CD4-positive, alpha-beta T cell treated with Interleukin-10 for 1 hour (primary cell): ENCODE results near the gene SNX22.
A peak's percentile ranks its signal among the peaks of the same experiment; 100 is the strongest.
"Not testable (repeated sequence)": the region's sequence is repeated elsewhere in the genome, so short reads cannot be mapped to it uniquely, and the experiment has no call there.

Source experiments
- DNase-seq: peaks from one replicate; pipeline ENCODE4 v3.0.0-alpha.2; 2020

SNX22 gene

DNA sequence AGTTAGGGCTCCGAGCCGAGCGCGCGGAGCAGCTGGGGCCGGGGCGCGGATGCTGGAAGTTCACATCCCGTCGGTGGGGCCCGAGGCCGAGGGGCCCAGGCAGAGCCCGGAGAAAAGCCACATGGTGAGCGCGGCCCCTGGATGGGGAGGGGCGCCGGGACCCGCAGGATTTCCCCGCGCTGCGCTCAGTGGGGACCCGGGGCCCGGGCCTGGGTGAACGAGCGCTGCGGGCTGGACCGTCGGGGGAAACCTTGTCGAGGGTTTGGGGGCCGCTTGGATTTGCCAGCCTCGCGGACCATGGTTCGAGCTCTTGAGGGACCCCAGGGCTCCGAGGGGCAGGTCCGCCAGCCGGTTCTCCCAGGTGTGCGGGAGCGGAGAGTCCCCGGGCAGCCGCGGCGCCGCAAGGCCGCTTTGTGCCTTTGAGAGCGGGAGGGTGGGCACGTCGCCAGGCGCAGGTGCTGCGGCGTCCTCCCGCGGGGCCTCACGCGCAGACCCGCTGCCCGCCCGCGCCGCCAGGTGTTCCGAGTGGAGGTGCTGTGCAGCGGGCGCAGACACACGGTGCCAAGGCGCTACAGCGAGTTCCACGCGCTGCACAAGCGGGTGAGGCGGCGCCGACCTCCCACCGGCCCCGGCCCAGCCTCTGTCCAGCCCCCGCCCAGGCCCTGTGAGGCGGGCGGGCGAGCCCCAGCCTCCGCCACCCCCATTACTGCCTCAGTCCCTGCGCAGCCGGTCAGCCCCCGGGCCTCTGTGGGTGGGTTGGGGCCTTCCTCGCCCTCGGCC, at the start of gene SNX22:
Gene SNX22 (plus strand): TSS at position 5 of the 780 bp plus-strand sequence. CDS start 45 bp downstream, at position 50.
- peak; percentile 23 for DNase-seq

DNA sequence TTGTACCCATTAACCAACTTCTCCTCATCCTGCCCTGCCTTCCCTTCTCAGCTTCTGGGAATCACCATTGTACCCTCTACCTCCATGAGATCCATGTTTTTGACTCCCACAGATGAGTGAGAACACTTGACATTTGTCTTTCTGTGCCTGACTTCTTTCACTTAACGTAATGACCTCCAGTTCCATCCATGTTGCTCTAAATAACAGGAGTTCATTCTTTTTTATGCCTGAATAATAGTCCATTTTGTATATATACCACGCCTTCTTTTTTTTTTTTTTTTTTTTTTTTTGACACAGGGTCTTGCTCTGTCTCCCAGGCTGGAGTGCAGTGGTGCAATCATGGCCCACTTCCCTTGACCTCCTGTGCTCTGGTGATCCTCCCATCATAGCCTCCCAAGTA, 49.0 kb upstream of the SNX22 start:
- DNase-seq: no peak

DNA sequence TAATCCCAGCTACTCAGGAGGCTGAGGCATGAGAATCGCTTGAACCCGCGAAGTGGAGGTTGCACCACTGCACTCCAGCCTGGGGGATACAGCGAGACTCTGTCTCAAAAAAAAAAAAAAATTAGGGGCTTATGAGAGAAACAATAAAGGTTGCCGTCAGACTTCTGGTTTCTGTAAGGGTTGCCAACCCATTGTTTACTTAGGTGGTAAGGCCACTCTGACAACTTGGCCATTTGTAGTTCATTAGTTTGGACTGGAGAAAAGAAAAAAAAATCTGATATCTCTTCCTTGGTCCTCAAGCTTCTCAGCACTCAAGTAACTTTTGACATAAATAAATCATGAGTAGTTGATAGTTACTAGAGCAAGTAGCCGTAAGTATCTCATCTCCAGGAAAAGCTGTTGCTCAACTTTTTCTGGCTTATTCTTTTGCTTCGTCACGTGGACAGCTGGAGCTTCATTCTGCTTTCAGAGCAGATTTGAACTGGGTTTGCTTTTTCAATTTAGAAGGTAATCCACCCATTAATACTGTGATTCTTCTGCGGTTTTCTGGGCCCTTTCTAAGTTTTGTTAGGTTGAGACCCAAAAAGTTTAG, 46.3 kb upstream of the SNX22 start:
- no peak for DNase-seq

DNA sequence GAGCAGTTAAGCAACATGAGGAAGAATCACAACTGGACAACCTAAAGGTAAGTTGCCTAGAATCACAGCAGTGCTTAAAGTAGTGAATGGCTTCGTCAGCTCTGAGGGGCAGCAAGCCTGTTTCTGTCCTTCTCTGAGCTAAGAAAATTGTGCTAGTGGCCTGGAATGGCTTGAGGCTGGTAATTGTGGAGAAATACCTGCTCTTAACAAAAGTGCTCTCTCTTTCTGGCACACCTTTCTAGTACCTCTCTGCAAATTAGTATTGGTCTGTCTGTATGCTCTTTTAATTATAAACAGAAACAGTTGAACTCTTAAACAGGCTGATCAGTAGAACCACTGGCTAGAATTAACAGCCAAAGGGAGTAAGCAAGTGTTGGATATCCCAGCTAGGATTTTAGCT, 44.2 kb upstream of the SNX22 start:
- no peak for DNase-seq

DNA sequence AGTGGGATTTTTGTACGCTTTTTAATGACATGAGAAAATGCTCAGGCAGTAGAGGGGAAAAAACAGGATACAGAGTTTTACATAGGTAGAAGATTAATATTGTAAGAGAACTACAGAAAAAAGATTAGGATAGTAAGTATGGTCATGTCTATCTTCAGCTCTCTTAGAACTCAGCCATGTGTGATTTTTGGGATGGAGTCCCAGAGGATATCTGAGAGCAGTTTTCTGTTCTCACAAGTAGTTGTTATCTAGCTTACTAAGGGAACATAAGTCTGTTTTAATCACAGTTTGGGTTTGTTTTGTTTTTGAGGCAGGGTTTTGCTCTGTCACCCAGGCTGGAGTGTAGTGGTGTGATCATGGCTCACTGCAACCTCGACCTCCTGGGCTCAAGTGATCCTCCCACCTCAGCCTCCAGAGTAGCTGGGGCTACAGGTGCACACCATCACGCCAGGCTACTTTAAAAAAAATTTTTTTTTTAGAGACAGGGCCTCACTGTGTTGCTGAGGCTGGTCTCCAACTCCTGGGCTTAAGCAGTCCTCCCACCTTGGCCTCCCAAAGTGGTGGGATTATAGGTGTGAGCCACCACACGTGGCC, 41.3 kb upstream of the SNX22 start:
- DNase-seq: not testable (repeated sequence)

DNA sequence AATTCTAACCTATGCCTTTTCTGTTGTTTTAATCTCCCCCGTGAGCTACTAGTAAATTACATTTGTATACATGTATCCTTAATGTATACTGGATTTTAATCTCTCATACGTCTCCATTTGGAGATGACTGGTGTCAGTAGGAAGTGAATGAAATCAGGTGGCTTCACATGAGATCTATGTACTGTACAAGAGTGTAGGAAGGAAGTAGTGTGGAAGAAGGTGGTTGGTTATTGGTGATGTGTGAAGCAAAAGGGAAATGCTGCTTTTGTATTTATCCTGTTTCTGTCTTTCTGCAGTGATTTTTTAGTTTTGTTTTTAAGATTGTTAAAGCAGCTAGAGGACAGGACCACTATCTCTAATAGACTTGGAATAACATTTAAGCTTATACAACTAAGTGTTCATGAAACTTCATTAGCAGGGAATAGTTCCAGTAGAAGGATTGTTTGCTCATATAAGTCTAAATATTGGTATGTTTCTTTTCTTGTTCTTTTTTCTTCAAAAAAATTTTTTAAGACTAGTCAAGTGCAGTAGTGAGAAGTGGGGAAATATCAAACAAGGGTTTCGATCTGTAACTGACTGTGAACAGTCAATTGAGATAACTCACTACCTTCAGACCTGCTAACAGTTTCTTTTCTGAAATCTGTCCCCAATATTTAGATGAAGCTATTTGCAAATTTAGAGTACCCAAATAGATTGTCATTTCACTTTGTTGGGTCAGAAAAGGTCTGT, 40.4 kb upstream of the SNX22 start:
- DNase-seq: no peak

DNA sequence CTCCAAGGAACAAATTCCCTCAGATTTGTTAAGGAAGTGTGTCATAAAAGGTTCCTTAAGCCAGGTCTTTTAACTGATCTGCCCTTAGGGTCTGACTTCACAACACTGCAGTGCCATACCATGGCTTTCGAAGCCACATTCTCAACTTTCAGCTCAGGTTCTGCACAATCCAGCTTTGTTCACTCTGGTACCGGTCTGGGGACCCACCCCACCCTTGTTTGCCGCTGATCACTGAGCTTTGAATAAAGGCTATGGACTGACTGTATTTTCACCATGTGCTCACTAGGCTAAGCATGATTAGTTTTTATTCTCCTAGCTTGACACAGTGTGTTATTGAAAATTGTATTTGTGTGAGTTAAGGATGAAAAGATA, 39.9 kb upstream of the SNX22 start:
- DNase-seq: no peak

DNA sequence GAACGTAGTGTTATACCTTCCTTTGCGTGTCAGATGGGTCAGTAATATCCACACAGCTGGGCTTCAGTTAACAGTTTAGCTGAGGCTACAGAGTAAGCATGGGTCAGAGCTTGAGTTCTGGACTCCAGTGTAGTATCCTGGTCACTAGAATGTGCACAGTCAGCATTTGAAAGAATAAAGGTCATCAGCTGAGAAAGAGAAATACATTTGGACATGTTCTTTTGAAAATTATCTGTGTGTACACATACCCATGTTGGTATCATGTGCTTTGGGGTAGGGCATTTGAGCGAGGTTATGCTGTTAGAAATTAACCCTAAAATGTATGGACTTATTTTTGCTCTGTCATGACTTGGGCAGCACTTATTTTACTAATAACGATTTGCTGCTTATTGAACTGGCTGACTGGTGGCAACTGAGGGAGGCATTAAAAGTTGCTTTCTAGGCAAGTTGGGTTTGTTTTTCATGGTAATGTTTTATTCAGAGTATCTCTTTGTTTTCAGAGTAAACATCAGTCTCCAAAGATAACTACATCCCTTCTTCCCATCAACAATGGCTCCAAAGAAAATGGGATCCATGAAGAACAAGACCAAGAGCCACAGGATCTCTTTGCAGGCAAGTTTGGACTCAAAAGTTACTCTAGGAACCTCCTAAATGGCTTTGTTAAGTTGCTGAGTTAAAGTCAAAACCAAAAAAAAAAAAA, 39.3 kb upstream of the SNX22 start:
- DNase-seq: no peak

DNA sequence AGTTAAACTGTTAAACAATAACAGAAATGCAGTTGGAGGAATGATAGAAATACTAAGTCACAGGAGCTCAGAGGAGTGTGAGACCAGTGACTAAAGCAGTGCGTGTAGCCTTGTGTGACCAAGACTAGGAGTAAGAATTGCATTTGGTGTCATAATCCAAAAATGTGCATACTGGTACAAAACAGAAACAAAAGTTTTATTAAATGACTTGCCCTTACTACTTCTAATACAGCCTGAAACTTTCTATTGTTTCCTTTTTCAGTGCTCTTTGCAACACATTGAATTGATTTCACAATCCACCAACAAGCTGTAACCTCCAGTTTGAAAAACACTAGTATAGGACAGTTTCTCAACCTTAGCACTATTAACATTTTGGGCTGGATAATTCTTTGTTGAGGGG, 38.6 kb upstream of the SNX22 start:
- no peak for DNase-seq

DNA sequence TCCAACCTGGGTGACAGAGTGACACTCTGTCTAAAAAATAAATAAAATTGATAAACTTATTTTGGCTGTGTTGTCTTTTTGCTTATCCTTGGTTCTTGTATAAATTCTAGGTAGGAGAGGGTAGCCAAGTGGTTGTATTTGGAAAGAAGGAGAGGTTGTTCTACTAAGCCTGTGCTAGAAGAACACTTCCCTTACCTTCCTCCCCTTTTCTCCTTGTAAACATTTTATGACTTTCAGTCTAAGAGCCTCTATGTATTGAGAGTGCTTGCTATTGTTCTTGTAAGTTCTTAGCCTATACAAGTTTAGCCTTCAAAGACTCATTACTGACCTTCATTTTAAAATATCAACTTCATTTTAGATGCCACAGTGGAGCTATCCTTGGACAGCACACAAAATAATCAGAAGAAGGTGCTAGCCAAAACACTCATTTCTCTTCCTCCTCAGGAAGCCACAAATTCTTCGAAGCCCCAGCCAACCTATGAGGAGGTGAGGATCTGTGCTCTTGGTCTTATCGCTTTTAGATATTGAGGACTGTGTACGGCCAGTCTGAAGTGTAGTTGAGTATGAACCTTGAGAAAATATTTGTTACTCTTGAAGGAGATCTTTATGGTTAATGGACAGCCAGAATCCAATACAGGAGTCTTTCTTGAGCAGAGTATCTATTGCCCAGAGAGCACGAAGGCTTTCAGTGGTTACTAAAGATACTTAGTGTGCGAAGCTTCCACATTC, 33.6 kb upstream of the SNX22 start:
- DNase-seq: no peak

DNA sequence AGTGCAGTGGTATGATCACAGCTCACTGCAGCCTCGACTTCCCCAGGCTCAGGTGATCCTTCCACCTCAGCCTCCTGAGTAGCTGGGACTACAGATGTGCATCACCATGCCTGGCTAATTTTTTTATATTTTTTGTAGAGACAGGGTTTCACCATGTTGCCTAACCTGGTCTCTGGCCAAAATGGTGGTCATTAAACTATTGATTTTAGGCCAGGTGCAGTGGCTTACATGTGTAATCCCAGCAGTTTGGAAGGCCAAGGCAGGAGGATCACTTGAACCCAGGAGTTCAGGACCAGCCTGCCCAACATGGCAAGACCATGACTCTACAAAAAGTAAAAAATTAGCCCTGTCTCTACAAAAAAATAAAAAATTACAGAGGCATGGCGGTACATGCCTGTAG, 31.2 kb upstream of the SNX22 start:
- not testable (repeated sequence) for DNase-seq

DNA sequence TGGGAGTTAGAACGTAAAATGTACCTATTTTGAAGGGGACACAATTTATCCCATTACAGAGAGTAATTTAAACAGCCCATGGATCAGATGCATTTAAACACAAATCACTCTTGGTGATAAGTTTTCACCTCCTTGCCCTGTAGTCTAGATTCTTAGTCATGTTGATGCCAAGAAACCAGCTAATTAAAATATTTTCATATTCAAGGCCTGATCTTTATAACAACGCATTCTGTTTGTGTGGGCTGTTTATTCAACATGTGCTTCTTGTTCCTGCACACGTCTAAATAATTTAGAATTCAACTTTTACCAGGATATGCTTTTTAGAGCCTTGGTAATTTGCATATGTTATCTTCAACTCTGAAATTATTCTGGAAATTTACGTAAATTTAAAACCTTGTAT, 29.9 kb upstream of the SNX22 start:
- no peak for DNase-seq

DNA sequence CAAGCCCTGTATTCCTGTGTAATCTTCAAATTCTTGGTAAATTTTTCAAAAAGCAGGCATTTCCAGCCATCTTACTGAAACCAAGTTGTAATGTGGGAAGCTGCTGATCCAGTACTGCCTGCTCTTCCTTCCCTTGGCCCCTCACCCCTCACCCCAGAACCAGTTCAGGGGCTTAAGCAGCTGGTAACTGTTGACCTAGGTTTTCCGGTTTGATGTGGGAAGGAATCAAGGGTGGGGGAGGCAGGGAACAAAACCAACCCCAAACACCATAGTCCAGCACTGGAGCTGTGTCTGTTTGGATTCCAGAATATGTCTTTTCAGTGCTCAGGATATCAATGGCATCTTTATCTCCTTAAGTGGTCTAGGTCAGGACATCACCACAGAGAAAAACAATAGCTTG, 29.1 kb upstream of the SNX22 start:
- no peak for DNase-seq

DNA sequence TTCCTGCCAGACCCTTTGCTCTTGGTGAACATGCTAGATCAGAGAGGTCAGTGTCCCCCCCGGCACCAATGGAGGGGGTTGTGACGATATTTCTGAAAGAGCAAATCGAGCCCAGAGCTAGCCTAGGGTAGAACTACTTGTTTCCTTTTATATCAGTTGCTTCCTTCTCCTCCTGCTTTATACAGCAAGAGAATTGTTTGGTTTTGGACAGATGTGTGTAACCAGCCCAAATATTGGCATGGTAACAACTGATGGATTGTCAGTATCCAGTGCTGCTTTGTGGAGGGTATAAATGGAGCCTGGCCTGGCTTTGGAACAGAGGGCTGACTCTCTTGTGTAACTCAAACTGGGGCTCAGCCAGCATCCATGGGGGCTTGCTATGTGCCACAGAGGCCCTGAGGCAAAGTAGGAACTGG, 28.6 kb upstream of the SNX22 start:
- no peak for DNase-seq

DNA sequence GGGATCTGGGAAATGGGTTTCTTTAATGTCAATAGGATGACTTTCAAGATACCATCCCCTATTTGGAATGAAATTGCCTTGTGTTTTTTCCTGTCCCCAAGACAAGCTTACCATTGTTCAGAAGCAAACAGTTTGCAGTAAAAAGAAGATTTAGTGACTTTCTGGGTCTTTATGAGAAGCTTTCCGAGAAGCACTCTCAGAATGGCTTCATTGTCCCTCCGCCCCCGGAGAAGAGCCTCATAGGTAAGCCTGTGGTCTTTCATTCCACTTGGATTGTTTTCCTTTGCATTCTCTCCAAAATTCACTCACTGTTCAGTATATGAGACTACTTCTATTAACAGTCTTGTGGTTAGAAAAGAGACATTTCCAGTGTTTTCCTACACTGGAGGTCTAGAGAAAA, 25.6 kb upstream of the SNX22 start:
- no peak for DNase-seq

DNA sequence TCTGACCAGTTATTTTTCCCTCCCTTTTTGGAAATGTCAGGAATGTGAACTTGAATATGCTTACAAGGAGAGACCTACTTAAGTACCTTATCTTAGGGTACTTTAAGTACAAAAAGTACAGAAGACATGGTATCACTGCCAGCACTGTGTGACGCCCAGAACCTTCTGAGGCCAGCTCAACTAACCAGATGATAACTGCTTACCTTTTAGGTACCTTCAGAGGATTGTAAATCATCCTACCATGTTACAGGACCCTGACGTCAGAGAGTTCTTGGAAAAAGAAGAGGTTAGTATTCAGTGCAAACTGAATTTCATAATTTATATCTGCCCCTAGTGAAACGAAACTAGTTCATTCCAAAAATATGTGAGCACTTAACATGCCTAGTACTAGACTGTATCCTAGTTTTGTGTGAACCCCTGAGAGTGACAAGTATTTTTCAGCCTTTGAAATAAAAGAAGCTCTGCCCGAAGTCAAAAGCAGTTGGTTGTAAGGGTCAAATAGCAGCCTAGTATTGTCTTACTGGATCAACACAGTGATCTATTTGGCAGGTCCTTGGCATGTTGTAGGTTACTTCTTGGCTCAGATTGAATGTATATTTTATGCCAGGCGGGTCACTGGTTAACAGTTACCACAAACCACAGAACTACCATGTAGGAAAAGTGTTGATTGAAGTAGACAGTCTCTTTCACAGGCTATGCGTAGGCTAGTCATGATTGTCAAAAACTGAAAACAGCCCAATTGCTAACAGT, 23.8 kb upstream of the SNX22 start:
- DNase-seq: no peak

DNA sequence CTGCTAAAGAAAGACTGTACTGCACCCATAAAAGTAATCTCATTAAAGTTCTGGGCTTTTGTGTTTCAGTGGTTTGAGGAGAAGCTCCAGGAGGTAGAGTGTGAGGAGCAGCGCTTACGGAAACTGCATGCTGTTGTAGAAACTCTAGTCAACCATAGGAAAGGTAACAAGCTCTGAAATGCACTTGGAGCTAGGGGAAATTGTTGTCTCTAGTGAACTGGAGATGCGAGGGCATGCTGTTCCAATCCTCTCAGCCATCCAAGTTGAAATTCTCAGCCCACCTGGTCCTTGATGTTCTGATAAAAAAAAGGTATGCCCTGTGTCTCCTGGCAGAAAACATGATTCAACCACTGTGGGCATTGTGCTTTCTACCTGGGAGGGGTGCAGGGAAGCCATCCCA, 21.4 kb upstream of the SNX22 start:
- no peak for DNase-seq

DNA sequence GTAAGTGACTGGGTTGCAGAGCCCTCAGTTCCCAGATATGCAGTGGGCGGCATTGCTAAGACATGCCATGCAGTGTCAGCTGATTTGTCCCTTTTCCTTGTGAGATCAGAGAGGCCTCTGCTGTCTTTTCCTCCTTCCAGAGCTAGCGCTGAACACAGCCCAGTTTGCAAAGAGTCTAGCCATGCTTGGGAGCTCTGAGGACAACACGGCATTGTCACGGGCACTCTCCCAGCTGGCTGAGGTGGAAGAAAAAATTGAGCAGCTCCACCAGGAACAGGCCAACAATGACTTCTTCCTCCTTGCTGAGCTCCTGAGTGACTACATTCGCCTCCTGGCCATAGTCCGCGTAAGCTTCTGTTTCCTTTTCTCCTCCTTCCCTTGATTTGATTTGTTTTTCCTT, 20.0 kb upstream of the SNX22 start:
- DNase-seq: no peak

DNA sequence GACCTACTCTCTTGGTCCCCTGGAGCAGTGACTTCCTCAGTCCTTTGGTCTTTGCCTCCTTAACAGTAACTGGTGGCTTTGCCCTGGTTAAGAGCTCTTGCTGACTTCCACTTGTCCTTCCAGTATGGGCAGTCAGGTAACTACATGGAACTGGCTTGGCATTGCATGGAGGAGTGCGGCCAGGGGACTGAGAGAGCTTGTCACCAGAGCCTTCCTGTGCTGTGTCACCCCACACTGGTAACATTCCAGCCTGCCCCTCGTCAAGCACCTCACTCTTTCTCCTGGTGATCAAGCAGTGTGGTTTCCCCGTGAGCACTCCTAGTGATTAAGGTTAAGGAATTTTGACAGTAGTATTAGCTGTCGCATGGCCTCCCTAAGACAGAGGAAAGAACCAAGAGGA, 19.3 kb upstream of the SNX22 start:
- DNase-seq: no peak

DNA sequence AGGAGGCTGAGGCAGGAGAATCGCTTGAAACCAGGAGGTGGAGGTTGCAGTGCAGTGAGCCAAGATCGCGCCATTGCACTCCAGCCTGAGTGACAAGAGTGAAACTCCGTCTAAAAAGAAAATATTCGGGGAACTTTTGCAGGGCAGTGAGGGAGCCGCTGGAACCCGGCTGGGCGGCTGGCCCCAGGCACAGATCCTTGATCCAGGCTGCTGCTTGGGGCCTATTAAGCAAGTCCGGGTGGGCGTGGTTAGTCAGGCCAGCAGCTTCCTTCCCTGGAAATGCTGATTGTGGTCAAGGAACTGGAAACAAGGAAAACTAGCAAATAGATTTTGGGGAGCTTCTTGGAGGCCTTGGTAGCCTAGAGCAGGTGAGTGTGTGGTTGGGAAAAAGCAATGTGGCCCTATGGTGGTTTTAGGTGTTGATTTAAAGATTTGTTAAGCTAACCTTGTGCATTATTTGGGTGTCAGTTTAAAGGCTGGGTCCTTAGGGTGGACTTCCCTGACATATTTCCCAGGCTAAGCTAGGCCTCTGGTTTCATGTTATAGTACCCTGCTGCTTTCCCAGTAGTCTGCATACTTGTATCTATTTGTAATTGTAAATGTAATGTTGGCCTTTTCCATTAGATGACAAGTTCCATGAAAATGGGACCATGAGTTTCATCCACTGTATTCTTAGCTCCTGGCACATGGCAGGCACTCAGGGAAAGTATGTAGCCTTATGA, 17.7 kb upstream of the SNX22 start:
- DNase-seq: no peak

DNA sequence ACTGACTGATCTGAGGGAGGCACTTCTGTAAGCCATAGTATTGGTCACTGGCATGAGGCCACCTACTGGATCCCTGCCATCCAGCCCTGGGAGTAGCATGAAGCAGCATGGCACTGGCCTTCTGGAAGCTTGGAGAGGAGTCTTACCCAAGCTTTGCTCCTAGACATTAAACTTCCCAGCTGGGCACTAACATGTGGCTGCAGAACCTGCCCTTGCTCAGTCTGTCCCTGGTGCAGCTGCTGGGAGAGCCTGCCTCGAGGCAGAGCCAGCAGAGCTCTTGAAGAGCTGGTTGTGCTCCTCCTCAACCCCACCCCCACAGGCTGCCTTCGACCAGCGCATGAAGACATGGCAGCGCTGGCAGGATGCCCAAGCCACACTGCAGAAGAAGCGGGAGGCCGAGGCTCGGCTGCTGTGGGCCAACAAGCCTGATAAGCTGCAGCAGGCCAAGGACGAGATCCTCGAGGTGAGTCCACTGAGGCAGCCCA, 17.1 kb upstream of the SNX22 start:
- no peak for DNase-seq
